ENCODE measurements around the gene BAZ2B.

- TF ChIP-seq CTCF (IDR thresholded peaks at IDR 0.05), result no peak
- TF ChIP-seq POLR2A (IDR thresholded peaks at IDR 0.05), result no peak
These were observed 332.8 kb downstream of the BAZ2B start for GRCh38 chr2:159283529-159283928.
